Measurements from ENCODE around the gene TMEM208. TPM values are rescaled to one million over a fixed set of nuclear protein-coding genes. Genes with fewer than 3 reads are reported as not detected.

Gene TMEM208
- total and polyA plus RNA-seq, 2 of the 13 experiments (the other 11 are each of a cell fraction or from before 2014, with no cell fraction given) = 58.8 to 72.9 TPM

- peak; percentile 69; the same call in 1 of the 2 replicates for TF ChIP-seq ATF5 (CRISPR knock-in tag; IDR thresholded peaks at IDR 0.05; ENCODE audit: low read depth)
- no peak for TF ChIP-seq CC2D1A (CRISPR knock-in tag; IDR thresholded peaks at IDR 0.05)
- TF ChIP-seq AHDC1 (CRISPR knock-in tag; IDR thresholded peaks at IDR 0.05; ENCODE audit: borderline replicate concordance) = 0 out of 2 replicates have a peak, but pooled peaks have one; percentile 52
- no peak for TF ChIP-seq ZNF780A (CRISPR knock-in tag; IDR thresholded peaks at IDR 0.05)
- peak; percentile 80 for TF ChIP-seq KDM2A (CRISPR knock-in tag; IDR thresholded peaks at IDR 0.05; ENCODE audit: borderline replicate concordance, low read depth)
- no peak; the same call in 1 of the 2 replicates for TF ChIP-seq ZNF276 (CRISPR knock-in tag; IDR thresholded peaks at IDR 0.05; ENCODE audit: low read depth)
- no peak for TF ChIP-seq CENPX (CRISPR knock-in tag; IDR thresholded peaks at IDR 0.05)
- no peak for TF ChIP-seq HDAC6 (IDR thresholded peaks at IDR 0.05; ENCODE audit: low read depth, low read length)
- TF ChIP-seq NFE2 (CRISPR knock-in tag; IDR thresholded peaks at IDR 0.05) = no peak
- peak in 1 of 2 experiments; percentile 67; a peak in 2 of 4 replicates for TF ChIP-seq POLR2A (IDR thresholded peaks at IDR 0.05; ENCODE audit: insufficient read depth in 1 of 2, low read depth in 2 of 2, low read length in 2 of 2)
- TF ChIP-seq CHD2 (IDR thresholded peaks at IDR 0.05; ENCODE audit: low read depth, low read length) = peak; percentile 46; the same call in 1 of the 2 replicates
- TF ChIP-seq ZNF510 (CRISPR knock-in tag; IDR thresholded peaks at IDR 0.05; ENCODE audit: low read depth) = peak; percentile 80; the same call in 1 of the 2 replicates
- peak; percentile 72; the same call in 1 of the 2 replicates for TF ChIP-seq ZNF761 (CRISPR knock-in tag; conservative IDR thresholded peaks at IDR 0.05)
- 0 out of 2 replicates have a peak, but pooled peaks have one; percentile 84 for TF ChIP-seq ZNF678 (CRISPR knock-in tag; IDR thresholded peaks at IDR 0.05)
- peak; percentile 89; the same call in 1 of the 2 replicates for TF ChIP-seq ZNF136 (CRISPR knock-in tag; IDR thresholded peaks at IDR 0.05; ENCODE audit: low read depth)
- TF ChIP-seq MLX (CRISPR knock-in tag; IDR thresholded peaks at IDR 0.05) = peak; percentile 67
- no peak for TF ChIP-seq SATB2 (CRISPR knock-in tag; IDR thresholded peaks at IDR 0.05)
- no peak for TF ChIP-seq STAT5B (CRISPR knock-in tag; IDR thresholded peaks at IDR 0.05)
- no peak; the same call in 1 of the 2 replicates for TF ChIP-seq ZMAT3 (CRISPR knock-in tag; conservative IDR thresholded peaks at IDR 0.05)
- TF ChIP-seq FOSL1 (CRISPR knock-in tag; IDR thresholded peaks at IDR 0.05; ENCODE audit: borderline replicate concordance) = no peak
- no peak for TF ChIP-seq MAFG (CRISPR knock-in tag; IDR thresholded peaks at IDR 0.05)
- TF ChIP-seq ZMYM2 (CRISPR knock-in tag; IDR thresholded peaks at IDR 0.05) = no peak
These were observed 43.1 kb upstream of the TMEM208 start, which contains the start of gene MATCAP1 (continued) for GRCh38 chr16:67183627-67184452.

All from HepG2 (cell line).